ENCODE results near the gene PSTPIP1.

The PSTPIP1 gene

DNA sequence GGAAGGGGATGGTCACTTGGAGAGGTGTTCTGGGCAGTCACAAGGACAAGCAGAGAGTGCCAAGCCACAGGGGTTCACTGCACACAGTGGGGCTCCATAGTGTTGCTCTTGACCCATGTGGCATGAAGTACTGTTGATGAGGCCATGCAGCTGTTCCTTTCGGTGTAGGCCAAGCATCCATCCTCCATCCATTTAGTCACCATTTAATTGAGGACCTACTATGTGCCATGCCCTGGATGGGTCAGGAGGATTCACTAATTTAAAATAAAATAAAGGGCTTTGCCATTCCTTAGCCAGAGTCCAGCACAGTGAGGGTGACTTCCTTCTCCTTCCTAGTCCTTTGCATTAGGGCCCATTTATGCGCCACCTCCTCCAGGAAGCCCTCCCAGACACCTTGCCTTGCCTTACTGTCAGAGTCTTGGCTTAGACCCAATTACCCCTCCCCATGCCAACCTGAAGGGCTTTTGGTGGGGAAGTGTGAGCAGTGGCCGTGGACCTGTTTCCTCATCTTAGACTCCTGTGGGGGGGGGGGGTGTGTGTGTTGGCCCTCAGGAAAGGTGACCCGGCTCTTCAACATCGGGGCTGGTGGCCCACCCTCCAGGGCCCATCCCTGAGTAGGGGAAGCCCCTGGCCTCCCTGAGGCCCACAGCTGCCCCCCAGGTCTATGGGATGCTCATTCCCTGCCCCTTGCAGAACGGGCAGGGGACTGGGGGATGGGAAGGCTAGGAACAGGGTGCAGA, 25.6 kb downstream of the PSTPIP1 start:
- no peak for DNase-seq

DNA sequence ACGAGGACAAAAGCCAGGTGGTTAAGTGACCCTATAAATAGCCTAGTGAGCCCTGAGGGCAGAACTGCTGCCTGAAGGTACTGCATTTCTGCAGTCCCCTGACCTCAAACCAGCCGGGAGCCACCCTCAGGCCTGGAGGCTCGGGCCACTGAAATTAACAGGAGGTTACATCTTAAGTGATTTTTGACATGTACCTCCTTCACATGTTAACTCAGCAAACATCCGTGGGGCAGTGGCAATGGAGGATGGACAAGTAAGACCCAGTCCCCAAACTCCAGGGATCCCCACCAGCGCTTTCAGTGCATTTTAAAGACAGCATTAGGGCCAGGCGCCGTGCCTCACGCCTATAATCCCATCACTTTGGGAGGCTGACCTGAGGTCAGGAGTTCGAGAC, 26.2 kb downstream of the PSTPIP1 start:
- no peak for DNase-seq

DNA sequence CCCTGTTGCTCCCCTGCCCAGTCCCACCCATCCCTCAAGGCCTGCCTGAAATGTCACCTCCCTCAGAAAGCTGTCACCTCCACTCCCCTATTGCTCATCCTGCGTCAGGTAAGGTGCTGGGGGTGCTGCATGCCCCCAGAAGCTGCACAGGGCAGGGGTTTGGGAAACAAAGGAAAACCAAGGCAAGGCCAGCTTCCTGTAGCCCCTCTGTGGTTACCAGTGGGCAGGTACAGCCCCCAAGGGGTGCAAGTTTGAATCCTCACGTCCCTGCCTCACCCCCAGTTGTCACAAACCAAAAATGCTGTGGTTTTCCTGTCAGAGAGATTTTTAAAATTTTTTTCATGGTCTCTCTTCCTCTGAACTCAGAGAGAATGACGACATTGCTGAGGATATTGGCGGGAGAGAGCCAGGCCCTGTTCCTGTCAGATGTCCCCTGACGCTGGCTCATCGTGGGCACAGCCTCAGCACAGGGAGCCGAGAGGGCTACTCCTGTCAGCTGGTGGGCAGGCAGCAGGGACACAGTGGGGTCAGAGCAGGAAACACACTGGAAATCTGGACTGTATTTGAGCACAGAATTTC, 27.0 kb downstream of the PSTPIP1 start:
- DNase-seq, result peak; percentile 19

- no peak for DNase-seq
These were observed 28.0 kb downstream of the PSTPIP1 start for GRCh38 chr15:77022646-77023575.

GRCh38 chr15:77023576-77024272, 28.8 kb downstream of the PSTPIP1 start:
- no peak for DNase-seq

DNA sequence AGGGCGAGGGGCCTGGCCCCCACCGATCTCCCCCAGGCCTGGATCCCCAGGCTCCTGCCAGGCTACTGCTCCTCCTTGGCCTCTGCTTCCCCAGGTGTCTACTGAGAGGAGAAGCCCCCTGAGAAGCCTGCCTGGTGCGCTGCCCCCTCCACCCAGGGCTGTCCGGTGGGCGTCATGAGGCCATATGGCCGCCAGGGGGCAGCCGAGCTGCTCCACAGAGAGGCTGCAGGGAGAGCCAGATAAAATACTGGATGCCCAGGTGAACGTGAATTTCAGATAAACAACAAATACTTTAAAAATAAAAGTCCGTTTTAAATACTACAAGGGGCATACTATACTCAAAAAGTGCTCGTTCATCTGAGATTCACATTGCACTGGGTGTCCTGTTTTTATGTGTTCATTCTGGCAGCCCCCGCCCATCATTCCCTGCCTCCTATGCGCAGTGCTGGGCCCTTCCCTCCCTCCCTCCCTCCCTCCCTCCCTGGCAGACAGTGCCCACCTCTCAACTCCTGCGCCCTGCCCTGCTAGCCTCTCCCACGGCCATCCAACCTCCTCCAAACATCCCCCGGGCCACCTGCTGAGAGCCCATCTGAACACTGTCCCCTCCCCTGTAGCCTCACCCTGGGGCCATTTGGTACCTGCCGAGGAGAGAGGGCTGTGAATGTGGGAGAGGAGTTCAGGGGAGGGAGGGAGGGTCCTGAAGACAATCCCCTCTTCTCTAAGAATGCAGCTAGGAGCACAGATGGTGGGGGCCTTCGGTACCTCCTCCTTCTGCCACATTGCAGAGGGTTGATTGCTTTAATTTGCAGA, 29.6 kb downstream of the PSTPIP1 start:
- peak; percentile 56 for DNase-seq

DNA sequence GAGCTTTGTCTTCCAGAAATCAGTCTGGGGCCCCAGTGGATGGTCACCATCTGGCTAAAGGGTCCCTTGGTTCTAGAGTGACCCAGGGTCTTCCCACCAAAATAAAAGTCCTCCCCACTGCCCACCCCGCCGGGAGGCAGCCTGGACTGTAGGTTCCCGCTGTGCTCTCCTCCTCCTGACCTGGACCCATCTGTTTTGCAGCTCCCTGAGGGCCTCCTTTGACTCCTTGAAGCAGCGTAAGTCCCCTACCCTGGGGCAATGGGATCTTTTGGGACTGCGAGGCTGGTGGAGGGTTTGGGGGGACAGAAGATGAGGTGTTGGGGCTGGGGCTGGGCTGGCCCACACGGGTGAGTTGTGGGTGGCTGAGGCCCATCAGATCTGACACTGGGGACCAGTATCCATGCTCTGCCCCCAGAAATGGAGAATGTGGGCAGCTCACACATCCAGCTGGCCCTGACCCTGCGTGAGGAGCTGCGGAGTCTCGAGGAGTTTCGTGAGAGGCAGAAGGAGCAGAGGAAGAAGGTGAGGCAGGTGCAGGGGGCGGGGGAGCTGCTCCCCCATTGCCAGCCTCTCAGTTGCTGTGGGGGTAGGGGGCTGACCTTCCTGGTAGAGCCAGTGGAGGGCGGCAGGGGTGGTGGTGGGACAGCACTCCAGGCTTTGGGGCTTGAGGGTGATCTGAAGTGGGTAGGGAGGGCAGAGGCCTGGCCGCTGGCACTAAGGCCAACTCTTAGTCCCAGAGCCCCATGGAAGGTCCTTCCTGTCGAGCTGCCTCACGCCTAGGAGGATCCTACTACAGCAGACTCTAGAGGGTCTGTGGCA, 30.4 kb downstream of the PSTPIP1 start:
- DNase-seq, result no peak

DNA sequence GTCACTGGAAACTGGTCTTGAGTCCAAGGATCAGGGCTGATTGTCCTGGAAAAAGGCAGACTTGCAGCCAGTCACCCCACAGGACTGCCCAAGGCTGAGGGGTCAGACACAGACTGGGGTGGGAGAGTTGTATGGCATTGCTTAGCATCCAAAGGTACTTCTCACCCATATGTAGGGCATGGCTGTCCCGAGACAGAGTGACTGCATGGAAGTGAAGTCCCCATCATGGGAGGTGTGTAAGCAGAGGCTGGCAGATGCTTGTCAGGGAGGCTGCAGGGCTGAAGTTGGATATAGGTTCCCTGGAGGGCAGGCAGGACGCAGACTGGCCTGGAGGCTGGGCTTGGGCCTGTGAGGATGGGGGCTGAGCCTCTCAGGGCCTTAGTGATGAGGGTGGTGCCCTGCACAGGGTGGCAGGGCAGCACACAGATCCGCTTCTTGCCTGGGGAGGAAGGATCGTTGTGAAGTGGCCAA, 31.1 kb downstream of the PSTPIP1 start:
- DNase-seq, result no peak

GRCh38 chr15:77026501-77027110, 31.7 kb downstream of the PSTPIP1 start:
- DNase-seq, result no peak

DNA sequence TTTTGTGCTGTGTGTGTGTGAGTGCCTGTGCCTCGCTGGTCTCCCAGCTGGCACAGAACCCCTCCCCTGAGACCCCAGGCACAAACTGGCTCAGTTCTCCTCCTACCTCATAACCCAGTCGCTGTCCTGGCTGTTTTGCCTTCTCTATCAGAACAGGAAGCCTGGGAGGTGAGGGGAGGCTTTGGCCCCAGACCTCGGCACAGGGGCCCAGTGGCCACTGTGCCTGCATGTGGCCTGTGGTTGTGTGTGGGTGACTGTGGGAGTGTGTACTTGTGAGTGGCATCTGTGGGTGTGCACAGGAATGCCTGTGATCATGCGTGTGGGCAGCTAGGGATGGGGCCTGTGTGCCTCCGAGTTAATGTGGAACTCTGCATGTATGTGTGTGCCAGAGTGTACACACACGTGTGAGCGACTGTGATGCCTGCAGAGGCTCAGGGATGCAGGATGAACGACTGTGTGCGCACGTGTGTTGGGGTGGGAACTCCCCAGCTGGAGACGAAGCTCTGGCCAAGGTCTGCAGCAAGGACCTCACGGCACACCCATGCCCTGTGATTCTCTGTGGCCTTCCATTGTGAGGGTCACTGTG, 32.3 kb downstream of the PSTPIP1 start:
- DNase-seq, result no peak

GRCh38 chr15:77027697-77028450, 32.9 kb downstream of the PSTPIP1 start:
- DNase-seq, result no peak

DNA sequence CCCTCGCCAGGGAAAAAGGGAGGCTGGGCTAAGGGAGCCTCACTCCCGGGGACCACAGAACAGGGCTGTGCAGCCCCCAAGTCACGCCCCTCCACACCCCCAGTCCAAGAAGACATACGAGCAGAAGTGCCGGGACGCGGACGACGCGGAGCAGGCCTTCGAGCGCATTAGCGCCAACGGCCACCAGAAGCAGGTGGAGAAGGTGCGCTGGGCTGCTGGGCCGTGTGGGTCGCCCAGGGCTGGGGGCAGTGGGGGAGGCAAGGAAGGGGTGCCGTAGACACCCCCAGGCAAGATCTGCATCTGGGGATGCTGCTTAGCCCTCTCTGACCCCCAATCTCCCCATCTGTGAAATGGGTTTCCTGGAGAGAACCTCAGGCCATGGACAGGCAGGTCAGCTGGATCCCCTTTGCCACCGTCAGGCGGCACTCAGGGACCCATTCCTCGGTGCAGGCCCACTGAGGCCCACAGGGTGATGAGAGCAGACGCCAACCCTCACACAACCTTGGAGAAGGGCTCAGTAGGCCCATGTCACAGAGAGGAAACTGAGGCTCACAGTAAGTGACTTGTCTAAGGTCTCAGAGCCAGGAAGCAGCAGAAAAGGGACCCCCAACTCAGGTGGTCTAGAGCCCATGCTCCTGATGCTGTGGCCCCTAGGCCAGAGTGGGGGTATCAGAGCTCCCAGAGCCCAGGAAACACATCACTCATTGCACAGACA, 33.7 kb downstream of the PSTPIP1 start:
- no peak for DNase-seq

- no peak for DNase-seq
These were observed 34.5 kb downstream of the PSTPIP1 start for GRCh38 chr15:77029166-77030047.

GRCh38 chr15:77030048-77030927, 35.4 kb downstream of the PSTPIP1 start:
- DNase-seq, result no peak

- DNase-seq, result no peak
These were observed 36.0 kb downstream of the PSTPIP1 start for GRCh38 chr15:77030928-77031375.

DNA sequence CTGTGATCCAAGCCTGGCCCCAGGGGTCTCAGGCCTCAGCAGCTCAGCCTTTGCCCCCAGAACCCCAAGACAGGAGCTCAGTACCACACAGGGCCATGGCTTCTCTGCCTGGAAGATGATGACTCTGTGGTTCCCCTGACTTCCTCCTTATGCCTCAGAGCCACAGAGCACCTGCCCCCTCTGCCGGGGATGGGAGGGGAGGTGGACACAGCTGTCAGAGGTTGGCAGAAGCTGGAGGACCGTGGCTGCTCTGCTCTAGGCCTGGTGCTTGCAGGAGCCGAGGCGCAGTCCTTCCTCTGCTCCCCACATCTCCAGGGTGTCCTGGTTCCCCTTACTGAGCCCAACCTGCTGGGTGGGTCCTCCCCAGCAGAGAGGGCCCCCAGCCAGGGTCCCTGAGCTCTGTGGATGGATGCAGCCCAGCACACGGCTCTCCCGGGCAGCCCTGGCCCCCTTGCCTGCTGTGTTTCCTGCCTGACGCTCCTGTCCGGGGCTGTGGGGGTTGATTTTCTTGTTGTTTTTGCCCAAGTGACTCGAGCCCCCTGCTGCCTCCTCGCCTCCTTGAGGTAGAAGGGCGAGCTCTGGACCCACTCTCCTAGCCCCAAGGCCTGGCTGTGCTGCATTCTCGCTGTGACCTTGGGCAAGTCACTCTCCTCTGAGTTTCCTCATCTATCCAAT, 36.6 kb downstream of the PSTPIP1 start:
- peak; percentile 52 for DNase-seq
